ENCODE measurements around the gene SCRN3. TPM values are rescaled to one million over a fixed set of nuclear protein-coding genes. Genes with fewer than 3 reads are reported as not detected.

The SCRN3 gene
- total and polyA plus RNA-seq, 8 donors = 4.3 to 39.7 (median 14.5) TPM

DNA sequence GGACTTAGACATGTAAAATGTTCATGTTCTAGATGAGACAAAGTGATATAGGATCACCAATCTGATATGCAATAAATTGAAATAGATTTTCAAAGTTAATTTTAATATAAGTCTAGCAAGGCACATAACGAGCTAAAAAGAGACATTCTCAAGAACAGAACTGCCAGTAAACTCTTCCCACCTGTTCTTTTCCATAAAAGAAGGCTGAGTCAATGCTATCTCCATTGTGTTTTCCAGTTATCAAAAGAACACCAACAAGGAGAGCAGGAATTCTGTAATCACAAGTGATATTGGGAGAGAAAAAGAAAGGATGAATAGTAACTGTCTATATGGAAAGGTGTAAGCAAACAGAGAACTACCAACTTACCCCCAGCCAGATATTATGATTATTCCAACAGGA, 65.7 kb downstream of the SCRN3 start:
- TF ChIP-seq, protein P1, sequence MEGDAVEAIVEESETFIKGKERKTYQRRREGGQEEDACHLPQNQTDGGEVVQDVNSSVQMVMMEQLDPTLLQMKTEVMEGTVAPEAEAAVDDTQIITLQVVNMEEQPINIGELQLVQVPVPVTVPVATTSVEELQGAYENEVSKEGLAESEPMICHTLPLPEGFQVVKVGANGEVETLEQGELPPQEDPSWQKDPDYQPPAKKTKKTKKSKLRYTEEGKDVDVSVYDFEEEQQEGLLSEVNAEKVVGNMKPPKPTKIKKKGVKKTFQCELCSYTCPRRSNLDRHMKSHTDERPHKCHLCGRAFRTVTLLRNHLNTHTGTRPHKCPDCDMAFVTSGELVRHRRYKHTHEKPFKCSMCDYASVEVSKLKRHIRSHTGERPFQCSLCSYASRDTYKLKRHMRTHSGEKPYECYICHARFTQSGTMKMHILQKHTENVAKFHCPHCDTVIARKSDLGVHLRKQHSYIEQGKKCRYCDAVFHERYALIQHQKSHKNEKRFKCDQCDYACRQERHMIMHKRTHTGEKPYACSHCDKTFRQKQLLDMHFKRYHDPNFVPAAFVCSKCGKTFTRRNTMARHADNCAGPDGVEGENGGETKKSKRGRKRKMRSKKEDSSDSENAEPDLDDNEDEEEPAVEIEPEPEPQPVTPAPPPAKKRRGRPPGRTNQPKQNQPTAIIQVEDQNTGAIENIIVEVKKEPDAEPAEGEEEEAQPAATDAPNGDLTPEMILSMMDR (IDR thresholded peaks at IDR 0.05) = no peak
- no peak for TF ChIP-seq POLR2A (IDR thresholded peaks at IDR 0.05)
- TF ChIP-seq EP300 (IDR thresholded peaks at IDR 0.05) = no peak
- no peak for TF ChIP-seq POLR2AphosphoS5 (IDR thresholded peaks at IDR 0.05)
- Histone ChIP-seq H3K4me1 (no peaks in the 10 kb centered on the region), H3K27ac (no peak overlapping the region), H3K9me3 (no peaks in the 10 kb centered on the region), H3K27me3 (no peaks in the 10 kb centered on the region), H3K4me3 (no peak overlapping the region), H3K36me3 (peaks cover 0 to 45% (median 30%) of the 10 kb centered on the region in 4 donors)
- no peak for DNase-seq
- intact Hi-C loops (cut with DNase I; ENCODE audit: low total_unique reads) = loop anchor here (5.0 kb wide), 1 partner anchor 61 kb away; no protein-coding TSS in a partner anchor
- 88 to 92% (median 90%) methylated on average over 1 of the region's 1 CpG for WGBS, 5 donors

DNA sequence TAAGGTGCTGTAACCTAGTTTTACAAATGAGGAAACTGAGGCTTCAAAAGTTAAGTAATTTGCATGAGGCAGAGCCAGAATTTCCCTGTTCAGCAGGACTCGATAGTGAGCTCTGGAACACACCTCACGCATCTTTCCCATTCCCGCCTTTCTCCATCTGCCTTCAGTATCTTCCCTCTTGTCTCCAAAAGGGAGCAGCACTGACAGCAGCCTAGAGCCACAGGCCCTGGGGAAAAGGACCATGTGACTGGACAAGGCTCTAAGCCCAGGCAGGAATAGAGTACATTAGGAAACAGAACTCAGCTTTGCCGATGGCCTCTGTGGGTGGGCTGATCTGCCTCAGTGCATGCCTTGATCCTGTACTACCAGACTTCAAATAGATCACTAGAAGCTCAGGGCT, 69.8 kb downstream of the SCRN3 start:
- DNase-seq = peak in 1 of 2 donors; percentile 27
- TF ChIP-seq, protein P1 (IDR thresholded peaks at IDR 0.05) = no peak
- TF ChIP-seq EP300 (IDR thresholded peaks at IDR 0.05) (no peak), POLR2A (IDR thresholded peaks at IDR 0.05) (no peak), POLR2AphosphoS5 (IDR thresholded peaks at IDR 0.05) (no peak)
- H3K27ac ChIP-seq = no peak overlapping the region
- peaks cover 0 to 12% (median 4%) of the 10 kb centered on the region in 4 donors for H3K36me3 ChIP-seq
- 79 to 88% (median 80%) methylated on average over 4 of the region's 4 CpGs for WGBS, 5 donors
- H3K9me3 ChIP-seq = no peaks in the 10 kb centered on the region
- H3K4me3 ChIP-seq = no peak overlapping the region
- no peaks in the 10 kb centered on the region for H3K27me3 ChIP-seq
- intact Hi-C loops (cut with DNase I; ENCODE audit: low total_unique reads) = no loop called here
- no peaks in the 10 kb centered on the region for H3K4me1 ChIP-seq

DNA sequence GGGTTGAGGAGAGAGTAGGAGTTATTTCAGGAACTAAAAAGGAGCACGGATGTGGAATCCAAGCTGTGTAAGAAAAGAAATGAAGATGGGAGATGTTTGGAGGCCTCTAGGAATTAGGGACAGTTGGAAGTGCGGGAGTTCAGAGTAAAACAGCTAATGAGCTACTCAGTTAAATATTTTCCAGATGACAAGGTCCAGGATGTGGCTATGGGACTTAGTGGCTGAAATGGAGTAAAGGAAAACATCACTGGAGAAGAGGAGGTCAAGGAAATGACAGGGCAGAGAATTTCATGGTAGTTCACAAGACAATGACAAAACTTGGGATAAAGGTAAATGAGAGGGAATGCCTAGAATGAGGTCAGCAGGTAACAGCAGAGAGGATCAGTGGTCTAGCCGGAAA, 78.3 kb downstream of the SCRN3 start:
- DNase-seq = no peak
- 77 to 88% (median 81%) methylated on average over 3 of the region's 3 CpGs for WGBS, 5 donors

DNA sequence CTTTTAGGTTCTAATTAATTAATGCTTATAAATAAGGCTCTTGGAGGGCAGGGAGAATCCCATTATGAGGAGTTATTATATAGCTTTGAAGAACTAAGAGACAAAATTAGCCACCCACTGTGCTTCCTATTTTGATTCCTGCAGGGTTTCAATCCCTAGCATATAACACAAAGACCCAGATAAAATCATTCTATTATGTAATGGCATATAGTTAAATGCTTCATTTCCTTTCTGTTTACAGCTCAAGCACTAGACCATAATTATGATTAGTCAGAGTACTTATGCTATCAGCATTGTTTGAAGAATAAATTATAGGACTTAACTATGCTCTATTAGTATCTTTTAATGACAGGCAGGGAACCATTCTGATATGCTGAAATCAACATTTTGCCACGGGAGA, 82.2 kb downstream of the SCRN3 start:
- no peak for TF ChIP-seq POLR2AphosphoS5 (IDR thresholded peaks at IDR 0.05)
- TF ChIP-seq, protein P1 (IDR thresholded peaks at IDR 0.05) = no peak
- TF ChIP-seq EP300 (IDR thresholded peaks at IDR 0.05) = no peak
- no peak for TF ChIP-seq POLR2A (IDR thresholded peaks at IDR 0.05)
- peaks cover 0 to 18% (median 12%) of the 10 kb centered on the region in 4 donors for H3K36me3 ChIP-seq
- H3K27me3 ChIP-seq = no peaks in the 10 kb centered on the region
- no peaks in the 10 kb centered on the region for H3K9me3 ChIP-seq
- no peak overlapping the region for H3K4me3 ChIP-seq
- H3K4me1 ChIP-seq = no peaks in the 10 kb centered on the region
- no peak overlapping the region for H3K27ac ChIP-seq
- no peak for DNase-seq
- 70 to 79% (median 71%) methylated on average over 1 of the region's 1 CpG for WGBS, 5 donors
- intact Hi-C loops (cut with DNase I; ENCODE audit: low total_unique reads) = no loop called here

More for the DNA sequence above, 78.3 kb downstream of the SCRN3 start:
- Histone ChIP-seq H3K4me1 (no peaks in the 10 kb centered on the region), H3K27me3 (no peaks in the 10 kb centered on the region), H3K27ac (no peak overlapping the region), H3K9me3 (no peaks in the 10 kb centered on the region), H3K4me3 (no peak overlapping the region), H3K36me3 (peaks cover 0 to 8% (median 4%) of the 10 kb centered on the region in 4 donors)
- intact Hi-C loops (cut with DNase I; ENCODE audit: low total_unique reads) = no loop called here
- no peak for TF ChIP-seq POLR2AphosphoS5 (IDR thresholded peaks at IDR 0.05)
- TF ChIP-seq POLR2A (IDR thresholded peaks at IDR 0.05) = no peak
- TF ChIP-seq, protein P1 (IDR thresholded peaks at IDR 0.05) = no peak
- TF ChIP-seq EP300 (IDR thresholded peaks at IDR 0.05) = no peak

Other genes starting within 250 kb of the SCRN3 start
- 100 to 1,000 TPM in 2 of 5 donors, 10 to 100 TPM in 3; 20.6 to 149 (median 81.5) TPM for gene OLA1, start 147.2 kb upstream of the SCRN3 start, total RNA-seq
- gene OLA1, start 147.2 kb upstream of the SCRN3 start, polyA plus RNA-seq = 10 to 100 TPM; 62.6 to 76.4 (median 74.3) TPM
- not detected for gene SP9, start 60.8 kb upstream of the SCRN3 start, total RNA-seq
- not detected for gene SP9, start 60.8 kb upstream of the SCRN3 start, polyA plus RNA-seq
- gene GPR155, start 91.3 kb downstream of the SCRN3 start, total RNA-seq = 10 to 100 TPM in 4 of 5 donors, under 1 TPM in 1; 0.87 to 43.1 (median 25.1) TPM
- 1 to 10 TPM; 3.1 to 6.7 (median 3.9) TPM for gene GPR155, start 91.3 kb downstream of the SCRN3 start, polyA plus RNA-seq
- gene WIPF1, start 202.1 kb downstream of the SCRN3 start, total RNA-seq = 10 to 100 TPM in 4 of 5 donors, 1 to 10 TPM in 1; 9.4 to 43.8 (median 28.3) TPM
- gene WIPF1, start 202.1 kb downstream of the SCRN3 start, polyA plus RNA-seq = 10 to 100 TPM in 2 of 3 donors, 1 to 10 TPM in 1; 8.8 to 22.3 (median 21.7) TPM

All from stomach (tissue), 9 donors.